ENCODE results near the gene CAPN1. TPM values are rescaled to one million over a fixed set of nuclear protein-coding genes. Genes with fewer than 3 reads are reported as not detected.

CAPN1 gene
- total RNA-seq, 4 donors from 2014 or later, result 52.7 to 153 (median 106) TPM

DNA sequence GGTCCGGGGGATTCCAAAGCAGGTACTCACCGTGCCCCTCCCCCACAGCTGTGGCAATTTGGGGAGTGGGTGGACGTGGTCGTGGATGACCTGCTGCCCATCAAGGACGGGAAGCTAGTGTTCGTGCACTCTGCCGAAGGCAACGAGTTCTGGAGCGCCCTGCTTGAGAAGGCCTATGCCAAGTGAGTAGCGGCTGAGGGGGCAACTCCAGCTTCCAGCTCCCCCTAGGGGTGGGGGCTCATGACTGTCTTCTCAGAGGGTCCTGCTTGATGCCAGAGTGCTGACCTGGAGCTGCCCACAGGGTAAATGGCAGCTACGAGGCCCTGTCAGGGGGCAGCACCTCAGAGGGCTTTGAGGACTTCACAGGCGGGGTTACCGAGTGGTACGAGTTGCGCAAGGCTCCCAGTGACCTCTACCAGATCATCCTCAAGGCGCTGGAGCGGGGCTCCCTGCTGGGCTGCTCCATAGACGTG is 4.2 kb downstream of the CAPN1 start:
- intact Hi-C loops (cut with DNase I; ENCODE audit: low total_unique reads), result loop anchor here (5.0 kb wide), 1 partner anchor 189 kb away; the partner anchor contains the start of gene BATF2
- H3K27ac ChIP-seq, result peak overlapping the region in 1 of 4 donors; percentile 31
- TF ChIP-seq POLR2A (IDR thresholded peaks at IDR 0.05), result no peak
- TF ChIP-seq, protein P1, sequence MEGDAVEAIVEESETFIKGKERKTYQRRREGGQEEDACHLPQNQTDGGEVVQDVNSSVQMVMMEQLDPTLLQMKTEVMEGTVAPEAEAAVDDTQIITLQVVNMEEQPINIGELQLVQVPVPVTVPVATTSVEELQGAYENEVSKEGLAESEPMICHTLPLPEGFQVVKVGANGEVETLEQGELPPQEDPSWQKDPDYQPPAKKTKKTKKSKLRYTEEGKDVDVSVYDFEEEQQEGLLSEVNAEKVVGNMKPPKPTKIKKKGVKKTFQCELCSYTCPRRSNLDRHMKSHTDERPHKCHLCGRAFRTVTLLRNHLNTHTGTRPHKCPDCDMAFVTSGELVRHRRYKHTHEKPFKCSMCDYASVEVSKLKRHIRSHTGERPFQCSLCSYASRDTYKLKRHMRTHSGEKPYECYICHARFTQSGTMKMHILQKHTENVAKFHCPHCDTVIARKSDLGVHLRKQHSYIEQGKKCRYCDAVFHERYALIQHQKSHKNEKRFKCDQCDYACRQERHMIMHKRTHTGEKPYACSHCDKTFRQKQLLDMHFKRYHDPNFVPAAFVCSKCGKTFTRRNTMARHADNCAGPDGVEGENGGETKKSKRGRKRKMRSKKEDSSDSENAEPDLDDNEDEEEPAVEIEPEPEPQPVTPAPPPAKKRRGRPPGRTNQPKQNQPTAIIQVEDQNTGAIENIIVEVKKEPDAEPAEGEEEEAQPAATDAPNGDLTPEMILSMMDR (IDR thresholded peaks at IDR 0.05 in 4 of 5, conservative IDR thresholded peaks at IDR 0.05 in 1 of 5), result no peak
- no peak for DNase-seq
- no peaks in the 10 kb centered on the region for H3K27me3 ChIP-seq
- no peak overlapping the region for H3K4me3 ChIP-seq
- no peak for ATAC-seq
- H3K36me3 ChIP-seq, result peaks cover 0 to 46% of the 10 kb centered on the region in 2 donors
- no peaks in the 10 kb centered on the region for H3K9me3 ChIP-seq
- peaks cover 11 to 19% of the 10 kb centered on the region in 2 donors for H3K4me1 ChIP-seq
- in situ Hi-C loops (cut with MboI; ENCODE audit: low sequenced_read_pairs in 4 of 4), result no loop called here

- intact Hi-C loops (cut with DNase I; ENCODE audit: low total_unique reads), result loop anchor here (5.0 kb wide), 1 partner anchor 189 kb away; the partner anchor contains the start of gene BATF2
- Histone ChIP-seq H3K9me3 (no peaks in the 10 kb centered on the region), H3K36me3 (peaks cover 0 to 54% of the 10 kb centered on the region in 2 donors), H3K27ac (no peak overlapping the region), H3K4me1 (peaks cover 11 to 17% of the 10 kb centered on the region in 2 donors), H3K27me3 (no peaks in the 10 kb centered on the region), H3K4me3 (no peak overlapping the region)
- DNase-seq (no peak), ATAC-seq (no peak)
- TF ChIP-seq, protein P1 (IDR thresholded peaks at IDR 0.05 in 4 of 5, conservative IDR thresholded peaks at IDR 0.05 in 1 of 5), result no peak
- no peak for TF ChIP-seq POLR2A (IDR thresholded peaks at IDR 0.05)
- in situ Hi-C loops (cut with MboI; ENCODE audit: low sequenced_read_pairs in 4 of 4), result no loop called here
These were observed 5.0 kb downstream of the CAPN1 start for GRCh38 chr11:65186701-65187100.

- TF ChIP-seq, protein P1 (IDR thresholded peaks at IDR 0.05 in 4 of 5, conservative IDR thresholded peaks at IDR 0.05 in 1 of 5), result no peak
- TF ChIP-seq POLR2A (IDR thresholded peaks at IDR 0.05), result no peak
- intact Hi-C loops (cut with DNase I; ENCODE audit: low total_unique reads), result loop anchor here (5.0 kb wide), 1 partner anchor 190 kb away; the partner anchor contains the start of gene BATF2
- no peaks in the 10 kb centered on the region for H3K9me3 ChIP-seq
- peaks cover 0 to 59% of the 10 kb centered on the region in 2 donors for H3K36me3 ChIP-seq
- no peak overlapping the region for H3K27ac ChIP-seq
- H3K4me3 ChIP-seq, result no peak overlapping the region
- no peak for DNase-seq
- in situ Hi-C loops (cut with MboI; ENCODE audit: low sequenced_read_pairs in 4 of 4), result no loop called here
- no peaks in the 10 kb centered on the region for H3K27me3 ChIP-seq
- H3K4me1 ChIP-seq, result peaks cover 11 to 12% of the 10 kb centered on the region in 2 donors
- no peak for ATAC-seq
These were observed 5.5 kb downstream of the CAPN1 start for GRCh38 chr11:65187146-65187675.

GRCh38 chr11:65187971-65188461 is 6.3 kb downstream of the CAPN1 start:
- in situ Hi-C loops (cut with MboI; ENCODE audit: low sequenced_read_pairs in 4 of 4), result no loop called here
- no peaks in the 10 kb centered on the region for H3K27me3 ChIP-seq
- no peak for ATAC-seq

GRCh38 chr11:65188486-65188885 is 6.8 kb downstream of the CAPN1 start:
- Histone ChIP-seq H3K36me3 (peaks cover 0 to 64% of the 10 kb centered on the region in 2 donors), H3K4me3 (no peak overlapping the region), H3K9me3 (no peaks in the 10 kb centered on the region), H3K4me1 (no peaks in the 10 kb centered on the region), H3K27ac (no peak overlapping the region), H3K27me3 (no peaks in the 10 kb centered on the region)
- intact Hi-C loops (cut with DNase I; ENCODE audit: low total_unique reads) (loop anchor here (5.0 kb wide), 1 partner anchor 191 kb away; the partner anchor contains the start of gene BATF2), in situ Hi-C loops (cut with MboI; ENCODE audit: low sequenced_read_pairs in 4 of 4) (no loop called here)
- DNase-seq (no peak), ATAC-seq (no peak)
- TF ChIP-seq, protein P1 (IDR thresholded peaks at IDR 0.05 in 4 of 5, conservative IDR thresholded peaks at IDR 0.05 in 1 of 5), result no peak
- TF ChIP-seq POLR2A (IDR thresholded peaks at IDR 0.05), result no peak

More at GRCh38 chr11:65187971-65188461, 6.3 kb downstream of the CAPN1 start:
- intact Hi-C loops (cut with DNase I; ENCODE audit: low total_unique reads), result loop anchor here (5.0 kb wide), 1 partner anchor 191 kb away; the partner anchor contains the start of gene BATF2
- no peak overlapping the region for H3K27ac ChIP-seq
- peaks cover 4 to 5% of the 10 kb centered on the region in 2 donors for H3K4me1 ChIP-seq
- DNase-seq, result no peak
- TF ChIP-seq POLR2A (IDR thresholded peaks at IDR 0.05), result no peak
- peaks cover 0 to 64% of the 10 kb centered on the region in 2 donors for H3K36me3 ChIP-seq
- H3K4me3 ChIP-seq, result no peak overlapping the region
- H3K9me3 ChIP-seq, result no peaks in the 10 kb centered on the region

All from gastrocnemius medialis (tissue), 4 donors.